Vagina (tissue), 2 donors: ENCODE measurements around the gene ABHD2. TPM values are rescaled to one million over a fixed set of nuclear protein-coding genes. Genes with fewer than 3 reads are reported as not detected.
"Not testable (repeated sequence)": the region's sequence is repeated elsewhere in the genome, so short reads cannot be mapped to it uniquely, and the experiment has no call there.

Experiments used
- DNase-seq, 2 donors: peaks; one replicate each; pipeline ENCODE4 v3.0.0-alpha.2; 2017; ENCODE audit errors: extremely low spot score in 2 of 2
- H3K27ac ChIP-seq: fragments of 200-600 bp; sonication (generic); one replicate; pipeline ENCODE4 v1.5.1; 2019
- H3K27me3 ChIP-seq: fragments of 200-600 bp; sonication (generic); one replicate; pipeline ENCODE4 v1.5.1; 2019
- H3K36me3 ChIP-seq, 2 donors: fragments of 200-600 bp; sonication (generic); one replicate each; pipeline ENCODE4 v1.5.1; 2017 to 2019
- H3K4me1 ChIP-seq: fragments of 200-600 bp; sonication (generic); one replicate; pipeline ENCODE4 v1.5.1; 2019
- H3K4me3 ChIP-seq, 2 donors: fragments of 200-600 bp; sonication (generic); 1 replicate in 1 of 2; 2 replicates in 1 of 2; pipeline ENCODE4 v1.5.1; 2016 to 2019
- H3K9me3 ChIP-seq: fragments of 200-600 bp; sonication (generic); one replicate; pipeline ENCODE4 v1.5.1; 2019
- POLR2A ChIP-seq, 2 donors: fragments of 450-650 bp; IDR thresholded peaks; one replicate each; pipeline ENCODE4 v1.6.1; 2017; ENCODE audit warnings: antibody characterized with exemption in 2 of 2, mild to moderate bottlenecking in 2 of 2, moderate library complexity in 2 of 2
- POLR2AphosphoS5 ChIP-seq, 2 donors: sonication (generic); formaldehyde crosslinking; IDR thresholded peaks; one replicate each; pipeline ENCODE4 v1.9.0; 2017; ENCODE audit warnings: antibody characterized with exemption in 2 of 2, mild to moderate bottlenecking in 2 of 2, low read depth in 1 of 2; ENCODE audit not compliant: insufficient read depth in 1 of 2
- intact Hi-C: fragments of 100-400 bp; cut with DNase I; formaldehyde crosslinking; loops from one replicate; pipeline ENCODE4 v1.15.1; 2023
- total RNA-seq: library from RNA; depleted of rRNA; stranded (reverse); fragments of >200 nt; gene quantifications from one replicate; pipeline ENCODE4 v1.2.3, GENCODE V29; 2016
- TF ChIP-seq, protein P1 (sequence below), 3 experiments: fragments of 450-650 bp in 2 of 3; fragments of 200-600 bp in 1 of 3; sonication (generic) in 1 of 3; IDR thresholded peaks; one replicate each; pipeline ENCODE4 v1.5.1; 2017 to 2019; ENCODE audit warnings: antibody characterized with exemption in 3 of 3, mild to moderate bottlenecking in 2 of 3, moderate library complexity in 2 of 3

ABHD2 gene
- total RNA-seq, 1 donor from 2014 or later: 33.6 TPM

DNA sequence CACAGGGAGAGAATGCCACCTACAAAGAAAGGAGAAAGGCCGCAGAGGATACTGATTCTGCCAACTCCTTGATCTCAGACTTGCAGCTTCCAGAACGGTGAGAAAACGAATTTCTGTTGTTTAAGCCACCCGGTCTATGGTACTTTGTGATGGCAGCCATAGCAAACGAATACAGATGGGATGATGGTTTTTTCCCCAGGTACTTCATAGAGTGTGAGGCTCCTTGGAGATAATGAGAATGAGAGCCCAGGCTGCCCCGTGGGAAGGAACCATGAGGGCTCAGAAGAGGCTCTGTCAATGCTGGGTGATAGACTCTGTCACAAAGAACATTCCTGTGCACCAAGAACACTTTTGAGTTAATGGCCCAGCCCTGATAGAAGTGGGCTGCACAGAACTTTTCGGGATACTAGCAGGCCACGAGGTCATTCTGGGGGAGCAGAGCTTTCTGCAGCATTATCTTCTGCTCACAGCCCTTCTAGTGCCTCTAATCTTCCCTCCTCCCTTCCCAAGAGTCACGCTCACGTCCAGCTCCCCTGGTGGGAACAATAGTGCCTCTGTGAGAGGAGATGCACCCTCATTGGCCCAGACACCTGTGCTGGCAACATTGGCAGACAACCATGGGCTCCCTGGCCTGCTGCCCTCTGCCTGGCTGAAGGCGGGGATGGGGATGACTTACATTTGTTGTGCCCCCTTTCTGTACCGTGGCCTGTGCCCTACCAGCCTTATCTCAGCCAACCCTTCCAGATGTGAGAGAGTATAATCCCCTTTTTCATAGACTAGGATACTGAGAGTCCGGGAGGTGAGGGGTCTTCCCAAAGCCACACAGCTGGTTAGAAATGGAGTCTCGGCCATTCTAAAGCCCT is 138.3 kb downstream of the ABHD2 start:
- Histone ChIP-seq H3K36me3 (no peaks in the 10 kb centered on the region), H3K9me3 (no peaks in the 10 kb centered on the region), H3K4me3 (no peak overlapping the region), H3K27ac (no peak overlapping the region), H3K27me3 (no peaks in the 10 kb centered on the region), H3K4me1 (no peaks in the 10 kb centered on the region)
- intact Hi-C loops: no loop called here
- no peak for DNase-seq
- no peak for TF ChIP-seq POLR2A (IDR thresholded peaks at IDR 0.05)
- TF ChIP-seq, protein P1, sequence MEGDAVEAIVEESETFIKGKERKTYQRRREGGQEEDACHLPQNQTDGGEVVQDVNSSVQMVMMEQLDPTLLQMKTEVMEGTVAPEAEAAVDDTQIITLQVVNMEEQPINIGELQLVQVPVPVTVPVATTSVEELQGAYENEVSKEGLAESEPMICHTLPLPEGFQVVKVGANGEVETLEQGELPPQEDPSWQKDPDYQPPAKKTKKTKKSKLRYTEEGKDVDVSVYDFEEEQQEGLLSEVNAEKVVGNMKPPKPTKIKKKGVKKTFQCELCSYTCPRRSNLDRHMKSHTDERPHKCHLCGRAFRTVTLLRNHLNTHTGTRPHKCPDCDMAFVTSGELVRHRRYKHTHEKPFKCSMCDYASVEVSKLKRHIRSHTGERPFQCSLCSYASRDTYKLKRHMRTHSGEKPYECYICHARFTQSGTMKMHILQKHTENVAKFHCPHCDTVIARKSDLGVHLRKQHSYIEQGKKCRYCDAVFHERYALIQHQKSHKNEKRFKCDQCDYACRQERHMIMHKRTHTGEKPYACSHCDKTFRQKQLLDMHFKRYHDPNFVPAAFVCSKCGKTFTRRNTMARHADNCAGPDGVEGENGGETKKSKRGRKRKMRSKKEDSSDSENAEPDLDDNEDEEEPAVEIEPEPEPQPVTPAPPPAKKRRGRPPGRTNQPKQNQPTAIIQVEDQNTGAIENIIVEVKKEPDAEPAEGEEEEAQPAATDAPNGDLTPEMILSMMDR (IDR thresholded peaks at IDR 0.05): no peak
- TF ChIP-seq POLR2AphosphoS5 (IDR thresholded peaks at IDR 0.05; ENCODE audit: insufficient read depth in 1 of 2, low read depth in 1 of 2): no peak

DNA sequence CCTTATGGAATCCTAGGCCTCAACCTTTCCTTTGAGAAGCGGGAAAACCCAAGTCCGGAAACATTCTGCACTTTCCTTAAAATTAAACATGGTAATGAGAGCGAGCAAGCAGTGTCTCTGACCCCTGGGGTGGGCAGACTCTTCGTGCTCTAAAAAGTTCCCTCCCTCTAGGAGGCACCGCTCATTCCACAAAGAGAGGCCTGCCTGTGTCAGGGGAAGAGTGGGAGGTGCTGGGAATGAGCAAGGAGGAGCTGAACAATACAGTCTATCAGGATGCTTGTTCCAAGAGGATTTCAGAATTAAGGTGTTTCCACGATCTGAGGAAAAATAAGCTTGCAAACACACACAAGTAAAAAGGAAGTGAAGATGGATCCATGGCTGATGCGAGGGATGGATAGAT is 139.2 kb downstream of the ABHD2 start:
- Histone ChIP-seq H3K4me1 (no peaks in the 10 kb centered on the region), H3K27me3 (no peaks in the 10 kb centered on the region), H3K9me3 (no peaks in the 10 kb centered on the region), H3K27ac (no peak overlapping the region), H3K4me3 (no peak overlapping the region), H3K36me3 (no peaks in the 10 kb centered on the region)
- DNase-seq: no peak
- intact Hi-C loops: no loop called here
- TF ChIP-seq POLR2AphosphoS5 (IDR thresholded peaks at IDR 0.05; ENCODE audit: insufficient read depth in 1 of 2, low read depth in 1 of 2) (no peak), POLR2A (IDR thresholded peaks at IDR 0.05) (no peak)
- TF ChIP-seq, protein P1 (IDR thresholded peaks at IDR 0.05): no peak

DNA sequence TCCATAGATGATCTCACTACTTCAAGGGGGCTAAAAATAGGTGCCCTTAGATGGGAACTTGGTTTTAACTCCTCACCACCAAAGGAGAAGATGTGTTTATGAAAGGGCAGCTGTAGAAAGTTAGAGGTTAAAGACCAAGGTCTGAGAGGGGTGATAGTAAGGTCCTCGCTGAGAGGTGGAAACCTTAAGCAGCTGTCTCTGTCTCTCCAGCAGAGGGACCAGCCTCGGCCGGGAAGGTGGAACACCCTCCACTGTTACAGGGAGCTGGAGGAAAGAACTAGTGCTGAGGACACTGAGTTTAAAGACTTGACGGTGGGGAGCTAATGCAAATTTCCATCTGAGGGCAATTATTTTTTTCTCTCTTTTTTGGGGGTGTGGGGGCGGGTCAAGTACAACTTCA is 142.0 kb downstream of the ABHD2 start:
- H3K27me3 ChIP-seq: no peaks in the 10 kb centered on the region
- no peaks in the 10 kb centered on the region for H3K36me3 ChIP-seq
- TF ChIP-seq, protein P1 (IDR thresholded peaks at IDR 0.05): no peak
- TF ChIP-seq POLR2AphosphoS5 (IDR thresholded peaks at IDR 0.05; ENCODE audit: insufficient read depth in 1 of 2, low read depth in 1 of 2) (no peak), POLR2A (IDR thresholded peaks at IDR 0.05) (no peak)
- no peaks in the 10 kb centered on the region for H3K9me3 ChIP-seq
- no peak for DNase-seq
- H3K27ac ChIP-seq: no peak overlapping the region
- no peaks in the 10 kb centered on the region for H3K4me1 ChIP-seq
- H3K4me3 ChIP-seq: no peak overlapping the region
- intact Hi-C loops: no loop called here

DNA sequence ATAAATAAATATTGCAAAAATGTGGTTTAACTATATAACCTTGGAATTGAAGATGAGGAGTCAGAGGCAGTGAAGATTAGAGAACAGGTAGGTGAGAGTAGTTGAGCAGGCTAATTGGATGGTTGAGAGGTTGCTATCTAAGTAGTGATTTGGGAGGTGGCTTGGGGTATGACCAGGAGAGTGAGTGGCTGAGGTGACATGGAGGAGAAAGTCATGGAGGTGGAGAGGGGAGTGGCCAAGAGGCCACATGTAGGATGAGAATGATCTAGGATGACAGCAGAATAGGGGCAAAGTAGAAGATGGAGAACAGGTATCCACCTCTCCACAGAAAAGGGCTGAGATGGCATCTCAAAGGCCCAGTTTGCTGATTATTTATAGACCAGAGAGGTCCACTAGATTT is 143.6 kb downstream of the ABHD2 start:
- no peak for DNase-seq
- no peak overlapping the region for H3K27ac ChIP-seq
- no peaks in the 10 kb centered on the region for H3K27me3 ChIP-seq
- H3K4me1 ChIP-seq: no peaks in the 10 kb centered on the region
- no peaks in the 10 kb centered on the region for H3K9me3 ChIP-seq
- TF ChIP-seq, protein P1 (IDR thresholded peaks at IDR 0.05): no peak
- TF ChIP-seq POLR2AphosphoS5 (IDR thresholded peaks at IDR 0.05; ENCODE audit: insufficient read depth in 1 of 2, low read depth in 1 of 2) (no peak), POLR2A (IDR thresholded peaks at IDR 0.05) (no peak)
- H3K4me3 ChIP-seq: no peak overlapping the region
- H3K36me3 ChIP-seq: no peaks in the 10 kb centered on the region
- intact Hi-C loops: no loop called here

DNA sequence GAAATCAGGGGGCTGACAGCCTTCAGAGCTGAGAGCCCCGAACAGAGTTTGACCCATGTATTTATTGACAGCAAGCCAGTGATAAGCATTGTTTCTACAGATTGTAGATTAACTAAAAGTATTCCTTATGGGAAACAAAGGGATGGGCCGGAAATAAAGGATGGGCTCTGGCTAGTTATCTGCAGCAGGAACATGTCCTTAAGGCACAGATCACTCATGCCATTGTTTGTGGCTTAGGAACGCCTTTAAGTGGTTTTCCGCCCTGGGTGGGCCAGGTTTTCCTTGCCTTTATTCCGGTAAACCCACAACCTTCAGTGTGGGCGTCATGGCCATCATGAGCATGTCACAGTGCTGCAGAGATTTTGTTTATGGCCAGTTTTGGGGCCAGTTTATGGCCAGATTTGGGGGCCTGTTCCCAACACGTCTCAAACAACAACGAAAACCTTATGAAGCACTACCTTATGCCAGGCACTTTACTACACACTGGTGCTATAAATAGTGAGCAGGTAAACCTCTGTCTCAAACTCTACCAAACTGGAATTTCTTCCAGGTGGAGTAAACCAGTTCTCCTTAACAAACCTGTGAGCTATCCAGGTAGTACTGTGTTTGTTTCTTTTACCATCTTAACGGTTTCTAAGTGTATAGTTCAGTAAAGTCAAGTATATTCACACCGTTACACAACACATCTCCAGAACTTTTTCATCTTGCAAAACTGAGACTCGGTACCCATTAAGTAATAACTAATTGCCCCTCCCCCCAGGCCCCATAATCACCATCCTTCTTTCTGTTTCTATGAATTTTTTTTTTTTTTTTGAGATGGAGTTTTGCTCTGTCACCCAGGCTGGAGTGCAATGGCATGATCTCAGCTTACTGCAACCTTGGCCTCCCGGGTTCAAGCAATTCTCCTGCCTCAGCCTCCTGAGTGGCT is 151.9 kb downstream of the ABHD2 start:
- H3K27me3 ChIP-seq, H3K9me3 ChIP-seq, H3K36me3 ChIP-seq, intact Hi-C loops, DNase-seq, H3K4me3 ChIP-seq, H3K27ac ChIP-seq: not testable (repeated sequence)
- peaks cover 18% of the 10 kb centered on the region for H3K4me1 ChIP-seq
